Activated CD4-positive, alpha-beta T cell treated with anti-CD3 and anti-CD28 coated beads for 48 hours (primary cell): ENCODE results near the gene SPOP.
"Not testable (repeated sequence)": the region's sequence is repeated elsewhere in the genome, so short reads cannot be mapped to it uniquely, and the experiment has no call there.

ENCODE experiments used
- DNase-seq: peaks from one replicate; pipeline ENCODE4 v3.0.0-alpha.2; 2020

Gene SPOP

DNA sequence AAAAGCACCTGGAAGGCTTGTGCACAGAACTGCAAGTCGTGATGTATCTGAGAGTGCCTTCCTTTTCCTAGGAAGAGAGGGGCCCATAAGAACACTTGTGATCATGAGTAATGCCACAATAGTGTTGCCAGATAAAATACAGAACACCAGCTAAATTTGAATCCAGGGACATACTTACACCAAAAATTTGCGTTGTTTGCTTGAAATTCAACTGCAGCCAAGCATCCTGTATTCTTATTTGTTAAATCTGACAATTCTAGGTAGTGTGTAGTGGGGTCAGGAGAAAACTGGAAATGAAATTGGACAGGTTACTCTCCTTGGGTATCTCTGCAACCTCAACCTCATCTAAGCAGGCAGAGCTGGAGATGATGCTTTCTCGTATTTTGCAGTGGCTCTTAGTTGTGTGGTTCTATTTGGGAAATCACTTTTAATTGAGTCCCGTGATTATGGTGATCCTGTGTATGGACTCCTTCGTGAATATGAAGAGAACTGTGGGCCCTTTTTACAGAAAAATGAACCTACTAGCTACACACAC lies 17.9 kb upstream of the SPOP start:
- no peak for DNase-seq

- peak; percentile 84 for DNase-seq
These were observed 17.2 kb upstream of the SPOP start for GRCh38 chr17:49694847-49695697.

- no peak for DNase-seq
These were observed 14.9 kb upstream of the SPOP start for GRCh38 chr17:49692751-49693150.

DNA sequence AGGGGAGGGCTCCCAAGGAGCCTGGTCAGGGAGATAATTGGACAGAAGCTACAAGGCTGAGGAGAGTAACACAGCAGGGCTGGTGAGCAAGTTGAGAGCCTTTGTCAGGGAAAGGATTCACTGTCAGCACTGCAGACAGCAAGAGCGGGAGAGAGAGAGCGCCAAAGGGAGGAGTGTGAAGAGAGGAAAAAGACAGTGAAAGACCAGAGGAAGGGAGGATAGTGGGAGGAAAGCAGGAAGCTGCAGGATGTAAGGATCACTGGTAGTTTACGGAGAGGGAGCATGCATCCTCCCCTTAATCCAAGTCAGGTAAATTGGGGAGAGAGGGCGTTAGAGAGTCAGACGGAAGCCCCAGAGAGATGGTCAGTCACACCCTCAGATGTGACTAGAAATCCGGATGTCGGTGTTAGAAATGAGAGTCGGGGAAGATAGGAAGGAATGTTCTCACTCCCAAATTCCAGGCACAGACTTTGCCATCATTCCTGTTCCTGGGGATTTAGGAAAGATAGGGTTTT lies 13.8 kb upstream of the SPOP start:
- DNase-seq, result no peak

- DNase-seq, result no peak
These were observed 13.3 kb upstream of the SPOP start for GRCh38 chr17:49691086-49691676.

- DNase-seq, result no peak
These were observed 12.4 kb upstream of the SPOP start for GRCh38 chr17:49690256-49690655.

DNA sequence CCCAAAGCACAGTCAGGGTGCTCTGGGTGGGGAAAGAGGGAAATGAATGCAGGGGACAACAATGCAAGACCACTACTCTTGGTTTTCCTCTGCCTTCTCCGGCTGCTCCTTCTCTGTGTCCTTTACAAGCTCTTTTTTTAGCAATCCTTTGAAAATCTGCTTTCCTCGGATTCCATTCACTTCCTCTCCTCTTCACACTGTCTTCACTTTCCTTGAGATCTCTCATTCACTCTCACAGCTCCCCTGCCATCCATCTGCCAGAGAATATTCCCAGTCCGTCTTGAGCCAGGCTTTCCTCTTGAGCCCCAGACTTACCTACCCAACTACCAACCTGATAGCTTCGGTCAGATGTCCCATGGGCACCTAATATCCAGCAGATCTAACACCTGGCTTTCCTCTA lies 11.0 kb upstream of the SPOP start:
- no peak for DNase-seq

- DNase-seq, result no peak
These were observed 10.1 kb upstream of the SPOP start for GRCh38 chr17:49687878-49688491.

DNA sequence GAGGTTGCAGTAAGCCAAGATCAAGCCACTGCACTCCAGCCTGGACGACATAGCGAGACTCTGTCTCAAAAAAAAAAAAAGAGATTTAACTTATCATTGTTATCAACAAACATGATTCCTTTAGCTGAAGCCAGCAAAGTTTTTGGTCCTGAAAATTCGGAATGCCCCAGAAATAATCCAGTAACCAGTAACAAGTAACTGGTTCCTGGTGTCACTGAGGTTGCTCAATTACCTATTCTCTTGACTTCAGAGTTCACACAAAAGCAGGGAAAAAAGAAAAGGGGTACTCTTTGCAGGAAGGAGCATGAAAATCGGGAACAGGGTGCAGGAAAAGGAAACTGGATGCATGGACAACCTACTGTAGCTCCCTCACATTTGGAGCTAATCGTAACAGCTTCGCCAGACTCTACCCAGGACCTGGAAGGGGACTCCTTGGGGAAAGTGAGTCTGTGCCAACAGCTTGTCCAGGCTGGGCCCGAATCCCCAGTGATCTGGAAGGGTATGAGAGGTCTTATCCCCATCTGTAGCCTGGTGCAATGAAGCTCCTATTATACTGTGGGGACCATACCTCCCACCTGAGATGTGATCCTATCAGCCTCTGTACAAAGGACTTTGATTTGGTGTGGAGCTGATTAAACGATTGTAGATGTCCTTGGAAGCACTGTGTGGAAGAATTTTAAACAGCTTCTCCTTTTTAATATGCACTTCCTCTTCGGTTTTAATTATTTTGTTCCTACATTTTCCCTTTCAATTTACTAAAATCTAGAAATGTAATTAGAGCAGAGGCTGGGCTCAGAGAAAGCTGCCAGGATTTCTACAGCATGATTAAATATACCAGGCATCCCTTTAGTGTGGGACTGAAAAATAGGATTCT lies 3.4 kb upstream of the SPOP start:
- DNase-seq, result no peak

DNA sequence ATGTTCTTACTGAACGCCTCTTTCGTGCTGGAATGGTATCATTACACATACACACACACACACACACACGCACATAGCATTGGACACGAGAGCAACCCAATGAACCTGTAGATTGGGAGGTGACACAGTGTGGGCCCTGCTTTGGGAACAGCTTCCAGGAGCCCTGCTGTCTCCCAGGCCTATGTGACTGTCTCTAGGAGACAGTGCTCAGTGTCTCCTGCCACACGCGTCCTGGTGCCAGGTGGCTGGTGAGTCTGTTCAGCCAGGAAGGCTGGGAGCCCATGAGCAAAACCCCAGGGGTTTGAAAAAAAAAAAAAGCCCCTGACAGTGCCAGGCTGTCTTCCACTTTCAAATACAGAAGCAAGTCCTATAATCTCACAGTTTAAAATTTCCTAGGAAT lies 2.4 kb upstream of the SPOP start:
- DNase-seq, result no peak

DNA sequence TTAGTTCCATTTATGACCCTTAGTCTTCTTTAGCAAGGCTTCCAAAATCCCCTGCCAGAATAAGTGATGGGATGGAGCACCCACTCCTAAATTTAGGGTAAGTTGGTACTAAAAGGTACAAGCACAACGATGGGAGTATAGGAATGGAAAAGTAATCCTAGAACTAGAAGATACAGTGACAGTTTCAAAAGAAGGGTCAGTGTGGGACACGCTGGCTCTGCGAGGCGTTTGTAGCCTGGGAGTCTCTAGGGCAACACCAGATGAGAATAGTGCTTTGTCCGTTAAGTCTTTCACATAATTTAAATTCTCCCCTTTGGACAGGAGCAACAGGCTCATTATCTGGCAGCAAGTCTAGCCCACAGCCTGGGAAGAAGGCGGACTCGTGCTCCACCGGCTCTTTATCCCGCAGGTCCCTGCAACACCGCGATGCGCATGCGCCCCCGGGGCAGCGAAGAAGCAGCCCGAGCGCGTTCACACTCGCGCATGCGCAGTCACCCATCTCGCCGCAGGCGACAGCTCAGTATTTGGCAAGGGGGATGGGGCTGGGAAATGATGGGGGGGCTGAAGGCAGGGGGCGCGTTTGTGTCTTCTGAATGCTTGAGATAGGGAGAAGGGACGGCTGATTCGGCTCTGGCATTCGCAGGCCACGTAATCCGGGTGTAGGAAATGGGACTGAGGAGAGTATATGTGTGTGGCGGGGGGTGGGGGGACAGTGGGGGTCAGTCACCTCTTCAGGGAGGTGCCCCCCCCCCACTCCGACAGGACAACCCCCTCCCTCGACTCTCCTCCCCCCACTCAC lies 564 bp downstream of the SPOP start:
- DNase-seq, result peak; percentile 98

- no peak for DNase-seq
These were observed 1.5 kb downstream of the SPOP start for GRCh38 chr17:49676276-49676868.

GRCh38 chr17:49674507-49674906 lies 3.4 kb downstream of the SPOP start:
- DNase-seq, result no peak

DNA sequence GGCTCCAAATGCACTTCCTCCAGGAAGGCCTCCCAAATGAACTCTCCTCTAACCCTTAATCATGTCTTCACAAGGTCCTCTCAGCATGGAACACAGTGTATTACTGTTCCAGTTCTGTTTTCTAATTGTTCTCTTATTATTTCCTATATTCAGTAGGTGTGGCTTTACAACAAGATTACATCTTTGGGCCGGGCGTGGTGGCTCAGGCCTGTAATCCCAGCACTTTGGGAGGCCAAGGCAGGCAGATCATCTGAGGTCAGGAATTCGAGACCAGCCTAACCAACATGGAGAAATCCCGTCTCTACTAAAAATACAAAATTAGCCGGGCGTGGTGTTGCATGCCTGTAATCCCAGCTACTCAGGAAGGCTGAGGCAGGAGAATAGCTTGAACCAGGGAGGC lies 4.2 kb downstream of the SPOP start:
- not testable (repeated sequence) for DNase-seq

GRCh38 chr17:49670641-49671040 lies 7.3 kb downstream of the SPOP start:
- DNase-seq, result no peak

- DNase-seq, result no peak
These were observed 7.9 kb downstream of the SPOP start for GRCh38 chr17:49670002-49670401.

- DNase-seq, result no peak
These were observed 10.0 kb downstream of the SPOP start for GRCh38 chr17:49667854-49668253.

- no peak for DNase-seq
These were observed 13.1 kb downstream of the SPOP start for GRCh38 chr17:49664706-49665211.

- no peak for DNase-seq
These were observed 18.1 kb downstream of the SPOP start for GRCh38 chr17:49659661-49660382.

- DNase-seq, result no peak
These were observed 21.6 kb downstream of the SPOP start for GRCh38 chr17:49656247-49656646.

GRCh38 chr17:49647256-49647585 lies 30.7 kb downstream of the SPOP start:
- DNase-seq, result no peak
